ENCODE measurements around the gene TAS2R5.

The TAS2R5 gene

DNA sequence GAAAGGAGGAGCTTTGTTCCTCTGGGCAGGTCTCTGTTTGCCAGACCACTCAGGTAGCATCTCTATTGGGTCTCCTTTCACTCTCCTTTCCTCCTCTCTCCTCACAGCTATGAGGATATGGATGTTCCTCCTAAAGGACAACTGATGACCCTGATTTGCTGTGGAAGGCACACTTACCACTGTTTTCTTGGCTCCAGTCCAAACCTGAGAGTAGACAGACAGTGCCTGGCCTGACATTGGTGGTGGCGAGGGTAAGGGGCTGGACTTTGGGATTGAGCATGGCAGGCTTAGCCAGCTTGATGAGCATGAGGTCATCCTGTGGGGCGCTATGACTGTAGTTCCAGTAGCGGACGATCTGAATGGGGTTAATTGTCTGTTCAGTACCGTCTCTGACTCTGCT lies 47.7 kb downstream of the TAS2R5 start:
- Histone ChIP-seq H3F3A (ENCODE audit: insufficient read depth) (no peaks in the 10 kb centered on the region), H3K9ac (ENCODE audit: low read length) (no peak overlapping the region), H3K79me2 (ENCODE audit: insufficient read depth, low read length) (no peaks in the 10 kb centered on the region), H3K27ac (ENCODE audit: low read depth, low read length) (no peak overlapping the region), H3K4me2 (ENCODE audit: low read depth, low read length, poor library complexity, severe bottlenecking) (no peak overlapping the region), H3K9me2 (replicated peaks; ENCODE audit: insufficient read depth, low read length) (no peaks in the 10 kb centered on the region), H2AFZ (ENCODE audit: low read depth, low read length, severe bottlenecking) (no peak overlapping the region), H4K20me1 (ENCODE audit: low read depth, low read length) (no peaks in the 10 kb centered on the region), H3K27me3 (ENCODE audit: low read length) (no peaks in the 10 kb centered on the region), H3K4me3 (ENCODE audit: insufficient read depth, low read length, poor library complexity, severe bottlenecking) (no peak overlapping the region), H3K9me3 (ENCODE audit: insufficient read depth, low read length) (no peaks in the 10 kb centered on the region), H3K36me3 (ENCODE audit: low read length) (no peaks in the 10 kb centered on the region)
- no peak for TF ChIP-seq EZH2phosphoT487 (conservative IDR thresholded peaks at IDR 0.05; ENCODE audit: low read length)
- TF ChIP-seq, protein P1, sequence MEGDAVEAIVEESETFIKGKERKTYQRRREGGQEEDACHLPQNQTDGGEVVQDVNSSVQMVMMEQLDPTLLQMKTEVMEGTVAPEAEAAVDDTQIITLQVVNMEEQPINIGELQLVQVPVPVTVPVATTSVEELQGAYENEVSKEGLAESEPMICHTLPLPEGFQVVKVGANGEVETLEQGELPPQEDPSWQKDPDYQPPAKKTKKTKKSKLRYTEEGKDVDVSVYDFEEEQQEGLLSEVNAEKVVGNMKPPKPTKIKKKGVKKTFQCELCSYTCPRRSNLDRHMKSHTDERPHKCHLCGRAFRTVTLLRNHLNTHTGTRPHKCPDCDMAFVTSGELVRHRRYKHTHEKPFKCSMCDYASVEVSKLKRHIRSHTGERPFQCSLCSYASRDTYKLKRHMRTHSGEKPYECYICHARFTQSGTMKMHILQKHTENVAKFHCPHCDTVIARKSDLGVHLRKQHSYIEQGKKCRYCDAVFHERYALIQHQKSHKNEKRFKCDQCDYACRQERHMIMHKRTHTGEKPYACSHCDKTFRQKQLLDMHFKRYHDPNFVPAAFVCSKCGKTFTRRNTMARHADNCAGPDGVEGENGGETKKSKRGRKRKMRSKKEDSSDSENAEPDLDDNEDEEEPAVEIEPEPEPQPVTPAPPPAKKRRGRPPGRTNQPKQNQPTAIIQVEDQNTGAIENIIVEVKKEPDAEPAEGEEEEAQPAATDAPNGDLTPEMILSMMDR (IDR thresholded peaks at IDR 0.05; ENCODE audit: insufficient read depth, low read length, poor library complexity, severe bottlenecking): no peak

DNA sequence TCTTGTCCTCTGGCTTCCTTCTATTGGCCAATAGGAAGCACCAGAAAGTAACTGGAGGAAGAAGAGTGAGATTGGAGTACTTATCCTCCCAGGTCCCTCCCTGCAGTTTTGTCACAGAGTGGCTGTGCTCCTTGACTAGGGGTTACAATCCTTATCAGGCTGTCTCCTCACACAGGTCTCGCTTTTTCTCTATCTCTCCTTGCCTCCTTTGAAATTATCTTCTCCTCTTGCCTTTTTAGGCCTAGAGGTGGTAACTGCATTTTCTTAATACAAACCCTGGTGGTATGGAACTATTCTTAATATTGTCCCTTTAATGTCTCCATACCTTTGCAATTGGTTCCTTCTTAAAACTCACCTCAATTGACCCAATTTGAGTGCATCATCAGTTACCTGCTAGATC lies 48.6 kb downstream of the TAS2R5 start:
- H3K27ac ChIP-seq (ENCODE audit: low read depth, low read length): no peak overlapping the region

DNA sequence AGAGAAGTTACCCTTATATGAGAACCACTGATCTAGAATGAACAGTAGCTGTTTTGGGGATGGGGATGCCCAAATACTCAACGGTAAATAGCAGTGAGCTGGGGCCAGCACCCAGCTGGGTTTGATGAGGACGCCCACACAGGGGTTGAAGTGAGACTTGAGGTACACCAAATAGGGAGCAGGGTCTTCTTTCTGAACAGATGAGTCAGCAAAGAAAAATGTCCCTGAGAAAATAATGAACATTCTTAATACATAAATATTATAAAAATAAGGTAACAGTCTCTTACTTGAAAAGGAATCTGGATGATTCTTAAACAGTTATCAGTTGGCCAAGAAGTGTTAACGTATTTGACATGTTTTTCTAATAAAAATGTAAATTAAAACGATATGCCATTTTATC lies 49.2 kb downstream of the TAS2R5 start:
- Histone ChIP-seq H3K4me3 (ENCODE audit: insufficient read depth, low read length, poor library complexity, severe bottlenecking) (no peak overlapping the region), H3K27me3 (ENCODE audit: low read length) (no peaks in the 10 kb centered on the region), H3K4me2 (ENCODE audit: low read depth, low read length, poor library complexity, severe bottlenecking) (no peak overlapping the region), H3K9ac (ENCODE audit: low read length) (no peak overlapping the region), H3F3A (ENCODE audit: insufficient read depth) (no peaks in the 10 kb centered on the region), H3K79me2 (ENCODE audit: insufficient read depth, low read length) (no peaks in the 10 kb centered on the region), H3K9me3 (ENCODE audit: insufficient read depth, low read length) (no peaks in the 10 kb centered on the region), H3K9me2 (replicated peaks; ENCODE audit: insufficient read depth, low read length) (no peaks in the 10 kb centered on the region), H3K36me3 (ENCODE audit: low read length) (no peaks in the 10 kb centered on the region), H2AFZ (ENCODE audit: low read depth, low read length, severe bottlenecking) (no peak overlapping the region), H3K27ac (ENCODE audit: low read depth, low read length) (no peak overlapping the region), H4K20me1 (ENCODE audit: low read depth, low read length) (no peaks in the 10 kb centered on the region)
- TF ChIP-seq, protein P1 (IDR thresholded peaks at IDR 0.05; ENCODE audit: insufficient read depth, low read length, poor library complexity, severe bottlenecking): no peak
- TF ChIP-seq EZH2phosphoT487 (conservative IDR thresholded peaks at IDR 0.05; ENCODE audit: low read length): no peak

More for the DNA sequence above, 48.6 kb downstream of the TAS2R5 start:
- Histone ChIP-seq H3K9ac (ENCODE audit: low read length) (no peak overlapping the region), H3F3A (ENCODE audit: insufficient read depth) (no peaks in the 10 kb centered on the region), H4K20me1 (ENCODE audit: low read depth, low read length) (no peaks in the 10 kb centered on the region), H3K4me3 (ENCODE audit: insufficient read depth, low read length, poor library complexity, severe bottlenecking) (no peak overlapping the region), H3K27me3 (ENCODE audit: low read length) (no peaks in the 10 kb centered on the region), H3K4me2 (ENCODE audit: low read depth, low read length, poor library complexity, severe bottlenecking) (no peak overlapping the region), H2AFZ (ENCODE audit: low read depth, low read length, severe bottlenecking) (no peak overlapping the region), H3K79me2 (ENCODE audit: insufficient read depth, low read length) (no peaks in the 10 kb centered on the region), H3K36me3 (ENCODE audit: low read length) (no peaks in the 10 kb centered on the region), H3K9me3 (ENCODE audit: insufficient read depth, low read length) (no peaks in the 10 kb centered on the region), H3K9me2 (replicated peaks; ENCODE audit: insufficient read depth, low read length) (no peaks in the 10 kb centered on the region)
- TF ChIP-seq, protein P1 (IDR thresholded peaks at IDR 0.05; ENCODE audit: insufficient read depth, low read length, poor library complexity, severe bottlenecking): no peak
- TF ChIP-seq EZH2phosphoT487 (conservative IDR thresholded peaks at IDR 0.05; ENCODE audit: low read length): no peak

Data from SU-DHL-6 (cell line).